Measurements from ENCODE around the gene KRTAP12-1.

Gene KRTAP12-1

DNA sequence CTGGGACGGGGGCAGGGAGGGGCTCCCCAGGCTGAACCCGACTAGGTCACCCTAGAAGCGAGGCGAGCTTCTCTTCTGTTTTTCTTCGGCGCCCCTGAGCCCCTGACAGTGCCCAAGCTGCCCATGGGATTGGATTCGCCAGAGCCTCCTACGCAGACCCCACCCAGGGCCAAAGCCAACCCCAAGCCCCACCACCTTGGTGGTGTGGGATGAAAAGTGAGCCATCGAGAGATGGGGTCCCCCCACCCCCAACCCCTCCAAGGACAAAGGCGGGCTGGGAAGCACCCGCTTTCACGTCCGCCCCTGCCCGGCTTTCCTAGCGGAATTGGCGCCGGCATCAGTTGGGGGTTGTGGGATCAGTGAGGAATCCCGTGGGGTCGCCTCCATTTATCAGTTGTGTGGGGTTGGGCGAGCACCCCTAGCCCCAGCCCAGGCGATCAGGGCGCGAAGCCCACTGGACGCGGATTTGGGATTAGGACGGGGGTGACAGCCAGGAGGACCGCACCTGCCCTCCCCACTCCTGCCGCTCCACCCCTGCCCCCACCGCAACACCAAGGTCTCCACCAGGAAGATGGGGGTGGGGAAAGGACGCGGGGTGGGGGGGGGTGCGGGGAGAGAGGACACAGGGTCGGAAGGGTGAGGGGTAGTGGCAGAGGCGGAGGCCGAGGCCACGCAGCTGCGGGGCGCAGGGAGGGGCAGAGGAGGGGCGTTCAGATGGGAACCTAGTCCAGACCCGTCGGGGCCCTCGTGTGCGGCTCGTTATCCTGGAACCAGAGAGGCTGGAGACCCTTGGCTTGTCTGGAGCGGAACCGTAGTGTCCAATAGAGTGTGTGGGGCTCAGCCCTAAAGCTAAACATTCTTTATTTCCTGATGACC is 25.0 kb upstream of the KRTAP12-1 start:
- Histone ChIP-seq H3K27me3 (ENCODE audit: insufficient read depth, poor library complexity, severe bottlenecking) (peaks cover 55% of the 10 kb centered on the region), H3K27ac (replicated peaks) (no peak overlapping the region), H3K4me3 (replicated peaks; ENCODE audit: insufficient read depth, low read length) (no peak overlapping the region)
- TF ChIP-seq SPI1 (IDR thresholded peaks at IDR 0.05; ENCODE audit: borderline replicate concordance, low read depth) (no peak), GABPA (IDR thresholded peaks at IDR 0.05; ENCODE audit: low read depth) (no peak), POLR2AphosphoS5 (IDR thresholded peaks at IDR 0.05; ENCODE audit: low read depth) (no peak)
- TF ChIP-seq, protein P1, sequence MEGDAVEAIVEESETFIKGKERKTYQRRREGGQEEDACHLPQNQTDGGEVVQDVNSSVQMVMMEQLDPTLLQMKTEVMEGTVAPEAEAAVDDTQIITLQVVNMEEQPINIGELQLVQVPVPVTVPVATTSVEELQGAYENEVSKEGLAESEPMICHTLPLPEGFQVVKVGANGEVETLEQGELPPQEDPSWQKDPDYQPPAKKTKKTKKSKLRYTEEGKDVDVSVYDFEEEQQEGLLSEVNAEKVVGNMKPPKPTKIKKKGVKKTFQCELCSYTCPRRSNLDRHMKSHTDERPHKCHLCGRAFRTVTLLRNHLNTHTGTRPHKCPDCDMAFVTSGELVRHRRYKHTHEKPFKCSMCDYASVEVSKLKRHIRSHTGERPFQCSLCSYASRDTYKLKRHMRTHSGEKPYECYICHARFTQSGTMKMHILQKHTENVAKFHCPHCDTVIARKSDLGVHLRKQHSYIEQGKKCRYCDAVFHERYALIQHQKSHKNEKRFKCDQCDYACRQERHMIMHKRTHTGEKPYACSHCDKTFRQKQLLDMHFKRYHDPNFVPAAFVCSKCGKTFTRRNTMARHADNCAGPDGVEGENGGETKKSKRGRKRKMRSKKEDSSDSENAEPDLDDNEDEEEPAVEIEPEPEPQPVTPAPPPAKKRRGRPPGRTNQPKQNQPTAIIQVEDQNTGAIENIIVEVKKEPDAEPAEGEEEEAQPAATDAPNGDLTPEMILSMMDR (IDR thresholded peaks at IDR 0.05; ENCODE audit: insufficient read depth, low read length) = no peak
- TF ChIP-seq, protein P2, sequence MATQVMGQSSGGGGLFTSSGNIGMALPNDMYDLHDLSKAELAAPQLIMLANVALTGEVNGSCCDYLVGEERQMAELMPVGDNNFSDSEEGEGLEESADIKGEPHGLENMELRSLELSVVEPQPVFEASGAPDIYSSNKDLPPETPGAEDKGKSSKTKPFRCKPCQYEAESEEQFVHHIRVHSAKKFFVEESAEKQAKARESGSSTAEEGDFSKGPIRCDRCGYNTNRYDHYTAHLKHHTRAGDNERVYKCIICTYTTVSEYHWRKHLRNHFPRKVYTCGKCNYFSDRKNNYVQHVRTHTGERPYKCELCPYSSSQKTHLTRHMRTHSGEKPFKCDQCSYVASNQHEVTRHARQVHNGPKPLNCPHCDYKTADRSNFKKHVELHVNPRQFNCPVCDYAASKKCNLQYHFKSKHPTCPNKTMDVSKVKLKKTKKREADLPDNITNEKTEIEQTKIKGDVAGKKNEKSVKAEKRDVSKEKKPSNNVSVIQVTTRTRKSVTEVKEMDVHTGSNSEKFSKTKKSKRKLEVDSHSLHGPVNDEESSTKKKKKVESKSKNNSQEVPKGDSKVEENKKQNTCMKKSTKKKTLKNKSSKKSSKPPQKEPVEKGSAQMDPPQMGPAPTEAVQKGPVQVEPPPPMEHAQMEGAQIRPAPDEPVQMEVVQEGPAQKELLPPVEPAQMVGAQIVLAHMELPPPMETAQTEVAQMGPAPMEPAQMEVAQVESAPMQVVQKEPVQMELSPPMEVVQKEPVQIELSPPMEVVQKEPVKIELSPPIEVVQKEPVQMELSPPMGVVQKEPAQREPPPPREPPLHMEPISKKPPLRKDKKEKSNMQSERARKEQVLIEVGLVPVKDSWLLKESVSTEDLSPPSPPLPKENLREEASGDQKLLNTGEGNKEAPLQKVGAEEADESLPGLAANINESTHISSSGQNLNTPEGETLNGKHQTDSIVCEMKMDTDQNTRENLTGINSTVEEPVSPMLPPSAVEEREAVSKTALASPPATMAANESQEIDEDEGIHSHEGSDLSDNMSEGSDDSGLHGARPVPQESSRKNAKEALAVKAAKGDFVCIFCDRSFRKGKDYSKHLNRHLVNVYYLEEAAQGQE (IDR thresholded peaks at IDR 0.05; ENCODE audit: insufficient replicate concordance, low read depth) = no peak
- no peak for DNase-seq (ENCODE audit: low read depth in 1 of 2, low spot score in 1 of 2)

- Histone ChIP-seq H3K27ac (replicated peaks) (no peak overlapping the region), H3K27me3 (ENCODE audit: insufficient read depth, poor library complexity, severe bottlenecking) (peaks cover 53% of the 10 kb centered on the region), H3K4me3 (replicated peaks; ENCODE audit: insufficient read depth, low read length) (no peak overlapping the region)
- TF ChIP-seq GABPA (IDR thresholded peaks at IDR 0.05; ENCODE audit: low read depth) (no peak), SPI1 (IDR thresholded peaks at IDR 0.05; ENCODE audit: borderline replicate concordance, low read depth) (no peak), POLR2AphosphoS5 (IDR thresholded peaks at IDR 0.05; ENCODE audit: low read depth) (no peak)
- TF ChIP-seq, protein P1 (IDR thresholded peaks at IDR 0.05; ENCODE audit: insufficient read depth, low read length) = no peak
- TF ChIP-seq, protein P2 (IDR thresholded peaks at IDR 0.05; ENCODE audit: insufficient replicate concordance, low read depth) = no peak
- no peak for DNase-seq (ENCODE audit: low read depth in 1 of 2, low spot score in 1 of 2)
These were observed 24.2 kb upstream of the KRTAP12-1 start for GRCh38 chr21:44706026-44706705.

DNA sequence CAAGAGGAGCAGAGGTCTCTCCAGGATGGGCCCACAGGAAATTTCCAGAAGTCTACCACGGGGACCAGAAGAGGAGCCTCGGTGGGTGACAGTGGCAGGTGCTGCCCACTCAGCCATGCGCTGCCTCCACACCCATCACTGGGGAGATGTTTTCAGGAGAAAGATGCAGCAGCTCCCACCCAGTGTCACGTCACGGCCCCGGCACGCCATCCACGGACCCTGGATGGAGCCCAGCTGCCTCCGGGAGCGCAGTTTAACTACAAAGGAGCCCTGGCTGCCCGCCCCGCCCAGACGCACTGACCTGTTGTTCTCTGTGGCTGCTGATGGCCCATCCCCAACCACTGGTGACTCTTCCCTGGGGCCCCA is 22.7 kb upstream of the KRTAP12-1 start:
- Histone ChIP-seq H3K27me3 (ENCODE audit: insufficient read depth, poor library complexity, severe bottlenecking) (peaks cover 42% of the 10 kb centered on the region), H3K27ac (replicated peaks) (no peak overlapping the region), H3K4me3 (replicated peaks; ENCODE audit: insufficient read depth, low read length) (no peak overlapping the region)
- TF ChIP-seq POLR2AphosphoS5 (IDR thresholded peaks at IDR 0.05; ENCODE audit: low read depth) = no peak
- TF ChIP-seq, protein P2 (IDR thresholded peaks at IDR 0.05; ENCODE audit: insufficient replicate concordance, low read depth) = no peak
- TF ChIP-seq, protein P1 (IDR thresholded peaks at IDR 0.05; ENCODE audit: insufficient read depth, low read length) = no peak
- TF ChIP-seq SPI1 (IDR thresholded peaks at IDR 0.05; ENCODE audit: borderline replicate concordance, low read depth) = no peak
- no peak for TF ChIP-seq GABPA (IDR thresholded peaks at IDR 0.05; ENCODE audit: low read depth)
- no peak for DNase-seq (ENCODE audit: low read depth in 1 of 2, low spot score in 1 of 2)

All from HL-60 (cell line).